Muscle layer of colon (tissue), 2 donors: ENCODE measurements around the gene MDGA2.
A peak's percentile ranks its signal among the peaks of the same experiment; 100 is the strongest.

Source experiments
- H3K27ac ChIP-seq: one replicate; pipeline ENCODE4 v1.7.0; 2013; ENCODE audit warnings: low read depth, mild to moderate bottlenecking, low read length, moderate library complexity
- H3K27me3 ChIP-seq, 2 donors: one replicate each; pipeline ENCODE4 v1.7.0; 2013; ENCODE audit warnings: low read length in 2 of 2, mild to moderate bottlenecking in 2 of 2; ENCODE audit not compliant: insufficient read depth in 2 of 2, control insufficient read depth in 1 of 2
- H3K36me3 ChIP-seq: one replicate; pipeline ENCODE4 v1.7.0; 2013; ENCODE audit warnings: mild to moderate bottlenecking, low read length; ENCODE audit not compliant: insufficient read depth
- H3K4me1 ChIP-seq: one replicate; pipeline ENCODE4 v1.7.0; 2013; ENCODE audit warnings: mild to moderate bottlenecking, low read length; ENCODE audit not compliant: insufficient read depth
- H3K4me3 ChIP-seq, 2 donors: one replicate each; pipeline ENCODE4 v1.7.0; 2013; ENCODE audit warnings: low read length in 2 of 2, low read depth in 1 of 2, mild to moderate bottlenecking in 1 of 2, moderate library complexity in 1 of 2
- H3K9ac ChIP-seq: one replicate; pipeline ENCODE4 v1.7.0; 2013; ENCODE audit warnings: low read length
- H3K9me3 ChIP-seq: one replicate; pipeline ENCODE4 v1.7.0; 2013; ENCODE audit warnings: mild to moderate bottlenecking, low read length
- donor health status: abdominal sarcoma.
- donor health status: Adenocarcinoma of cecum.

Gene MDGA2

DNA sequence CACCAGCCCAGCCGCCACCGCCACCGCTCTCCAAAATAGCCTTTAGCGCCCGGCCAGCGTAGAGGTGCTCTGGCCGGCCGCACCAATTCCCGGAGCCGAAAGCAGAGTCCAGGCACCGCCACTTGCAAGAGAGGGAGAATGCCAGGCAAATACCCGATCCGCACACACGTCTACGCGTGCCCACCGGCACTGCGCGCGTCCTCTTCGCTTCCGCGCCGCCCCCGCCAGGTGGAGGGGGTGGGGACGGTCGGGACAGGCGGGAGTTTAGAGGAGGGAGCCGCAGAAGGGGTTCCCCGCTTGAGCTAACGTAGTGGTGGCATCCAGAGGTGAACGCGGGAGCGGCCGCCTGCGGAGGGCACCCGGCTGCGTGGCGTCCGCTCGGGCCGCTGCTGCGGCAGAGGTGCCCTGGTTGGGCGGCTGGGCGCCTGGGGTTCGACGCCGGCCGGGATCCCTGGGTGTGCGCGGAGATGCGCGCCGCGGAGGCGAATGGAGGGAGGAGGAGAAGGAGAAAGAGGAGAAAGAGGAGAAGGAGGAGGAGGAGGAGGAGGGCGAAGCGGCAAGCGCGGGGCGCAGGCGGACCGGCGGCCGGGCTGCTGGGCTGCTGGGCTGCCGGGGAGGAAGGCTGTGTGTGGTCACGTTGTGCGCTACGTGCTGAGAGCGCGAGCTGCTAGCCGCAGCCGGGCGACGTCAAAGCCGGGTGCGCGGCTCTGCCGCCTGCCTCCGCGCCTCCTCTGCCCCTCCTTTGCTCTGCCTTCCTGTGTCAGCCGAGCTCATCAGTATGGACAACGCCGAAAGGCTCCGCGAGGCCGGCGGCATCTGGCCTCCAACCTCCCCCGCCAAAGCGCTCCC lies at the start of gene MDGA2:
Gene MDGA2, minus strand, starts transcription at position 140 of the 849 bp plus-strand sequence.
- H3K27me3 ChIP-seq, result peaks cover 12 to 32% of the 10 kb centered on the region in 2 donors
- H3K9me3 ChIP-seq, result no peaks in the 10 kb centered on the region
- no peaks in the 10 kb centered on the region for H3K36me3 ChIP-seq
- H3K27ac ChIP-seq, result no peak within 1 kb of the TSS
- H3K4me1 ChIP-seq, result peaks cover 4% of the 10 kb centered on the region
- no peak within 1 kb of the TSS for H3K9ac ChIP-seq
- peak within 1 kb of the TSS; percentile 18 to 38 for H3K4me3 ChIP-seq

DNA sequence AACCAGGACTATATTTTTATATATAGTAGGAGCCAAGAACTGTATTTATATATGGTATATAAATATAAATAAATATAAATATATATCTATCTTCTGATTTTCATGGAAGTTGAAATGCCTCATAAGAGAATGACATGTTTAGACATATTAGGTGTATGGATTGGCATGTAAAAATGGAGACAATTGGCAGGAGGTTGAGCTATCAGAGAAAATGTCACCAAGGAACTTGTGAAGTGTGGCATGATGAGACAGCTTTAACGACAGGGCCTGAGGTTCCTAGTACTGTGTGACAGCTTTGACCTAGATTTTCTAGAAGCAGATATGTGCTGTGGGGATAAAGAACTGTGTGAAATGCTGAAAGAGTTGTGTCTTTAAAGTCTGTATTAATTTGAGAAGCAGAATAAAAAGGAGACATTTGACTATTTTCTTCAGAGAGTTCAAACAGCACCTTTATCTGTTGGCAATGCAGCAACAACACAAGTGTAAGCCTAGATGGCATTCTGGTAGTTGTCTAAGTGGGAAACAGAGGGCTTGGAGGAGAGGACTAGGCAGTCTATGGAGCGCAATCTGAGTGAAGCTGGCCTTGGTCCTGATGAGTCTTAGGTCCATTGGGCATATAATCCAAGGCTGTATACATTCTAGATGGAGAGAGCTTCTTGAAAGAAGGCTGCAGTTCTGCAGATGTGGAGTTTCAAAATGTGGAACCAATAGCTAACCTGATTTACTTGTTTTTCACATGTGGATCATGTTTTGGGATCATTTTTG lies 47.7 kb upstream of the MDGA2 start:
- H3K4me1 ChIP-seq, result no peaks in the 10 kb centered on the region
- H3K9ac ChIP-seq, result no peak overlapping the region
- H3K27ac ChIP-seq, result no peak overlapping the region
- H3K9me3 ChIP-seq, result no peaks in the 10 kb centered on the region
- no peaks in the 10 kb centered on the region for H3K36me3 ChIP-seq
- no peaks in the 10 kb centered on the region for H3K27me3 ChIP-seq
- no peak overlapping the region for H3K4me3 ChIP-seq

- Histone ChIP-seq H3K9me3 (no peaks in the 10 kb centered on the region), H3K9ac (no peak overlapping the region), H3K27me3 (no peaks in the 10 kb centered on the region), H3K4me3 (no peak overlapping the region), H3K27ac (no peak overlapping the region), H3K36me3 (no peaks in the 10 kb centered on the region), H3K4me1 (no peaks in the 10 kb centered on the region)
Observed at GRCh38 chr14:47720281-47720680, 44.9 kb upstream of the MDGA2 start.

DNA sequence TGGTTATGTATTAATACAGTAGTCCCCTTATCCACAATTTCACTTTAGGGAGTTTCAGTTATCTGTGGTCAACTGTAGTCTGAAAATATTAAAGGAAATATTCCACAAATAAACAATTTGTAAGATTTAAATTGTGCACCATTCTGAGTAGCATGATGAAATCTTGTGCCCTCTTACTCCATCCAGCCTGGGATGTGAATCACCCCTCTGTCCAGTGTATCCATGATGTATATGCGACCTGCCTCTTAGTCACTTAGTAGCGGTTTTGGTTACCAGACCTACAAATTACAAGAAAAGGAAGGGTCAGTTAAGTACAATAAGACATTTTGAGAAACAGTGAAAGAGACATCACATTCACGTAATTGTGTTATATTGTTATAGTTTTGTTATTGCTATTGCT lies 39.9 kb upstream of the MDGA2 start:
- H3K27me3 ChIP-seq, result no peaks in the 10 kb centered on the region
- H3K9ac ChIP-seq, result no peak overlapping the region
- H3K9me3 ChIP-seq, result no peaks in the 10 kb centered on the region
- no peaks in the 10 kb centered on the region for H3K36me3 ChIP-seq
- no peaks in the 10 kb centered on the region for H3K4me1 ChIP-seq
- H3K4me3 ChIP-seq, result no peak overlapping the region
- no peak overlapping the region for H3K27ac ChIP-seq

- no peaks in the 10 kb centered on the region for H3K36me3 ChIP-seq
- H3K27ac ChIP-seq, result no peak overlapping the region
- no peak overlapping the region for H3K4me3 ChIP-seq
- H3K27me3 ChIP-seq, result no peaks in the 10 kb centered on the region
- H3K9me3 ChIP-seq, result no peaks in the 10 kb centered on the region
- H3K9ac ChIP-seq, result no peak overlapping the region
- H3K4me1 ChIP-seq, result no peaks in the 10 kb centered on the region
Observed at GRCh38 chr14:47710581-47710980, 35.2 kb upstream of the MDGA2 start.

DNA sequence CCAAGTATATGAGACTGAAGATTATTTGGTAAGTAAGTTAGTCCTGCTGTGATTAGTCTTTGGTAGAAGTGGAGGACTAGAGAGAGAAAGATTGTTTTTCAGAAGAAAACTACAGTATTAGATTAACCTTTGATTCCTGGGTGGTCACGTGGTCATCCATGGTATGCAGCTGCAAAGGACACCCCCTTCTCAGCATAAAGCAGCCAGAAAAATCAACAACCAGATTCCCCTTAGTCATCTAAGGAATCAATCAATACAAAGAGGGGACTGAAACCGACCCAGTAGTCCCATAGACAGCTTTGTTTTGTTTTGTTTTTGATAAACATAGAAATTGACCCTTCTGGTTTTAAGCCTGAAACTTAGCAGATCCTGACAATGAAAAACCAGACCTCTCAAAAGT lies 30.3 kb upstream of the MDGA2 start:
- H3K36me3 ChIP-seq, result no peaks in the 10 kb centered on the region
- no peak overlapping the region for H3K9ac ChIP-seq
- no peaks in the 10 kb centered on the region for H3K27me3 ChIP-seq
- no peaks in the 10 kb centered on the region for H3K4me1 ChIP-seq
- H3K9me3 ChIP-seq, result no peaks in the 10 kb centered on the region
- H3K27ac ChIP-seq, result no peak overlapping the region
- no peak overlapping the region for H3K4me3 ChIP-seq

- no peak overlapping the region for H3K27ac ChIP-seq
- H3K4me3 ChIP-seq, result no peak overlapping the region
- H3K27me3 ChIP-seq, result no peaks in the 10 kb centered on the region
- no peaks in the 10 kb centered on the region for H3K9me3 ChIP-seq
- H3K36me3 ChIP-seq, result no peaks in the 10 kb centered on the region
- H3K4me1 ChIP-seq, result no peaks in the 10 kb centered on the region
- H3K9ac ChIP-seq, result no peak overlapping the region
Observed at GRCh38 chr14:47691829-47692228, 16.4 kb upstream of the MDGA2 start.

- Histone ChIP-seq H3K27me3 (peaks cover 5 to 32% of the 10 kb centered on the region in 2 donors), H3K27ac (no peak overlapping the region), H3K4me1 (peaks cover 4% of the 10 kb centered on the region), H3K36me3 (no peaks in the 10 kb centered on the region), H3K9ac (no peak overlapping the region), H3K4me3 (no peak overlapping the region), H3K9me3 (no peaks in the 10 kb centered on the region)
Observed at GRCh38 chr14:47678993-47679392, 3.6 kb upstream of the MDGA2 start.

- peaks cover 4% of the 10 kb centered on the region for H3K4me1 ChIP-seq
- peaks cover 6 to 32% of the 10 kb centered on the region in 2 donors for H3K27me3 ChIP-seq
- no peak overlapping the region for H3K4me3 ChIP-seq
- H3K9ac ChIP-seq, result no peak overlapping the region
- no peaks in the 10 kb centered on the region for H3K9me3 ChIP-seq
- no peak overlapping the region for H3K27ac ChIP-seq
- no peaks in the 10 kb centered on the region for H3K36me3 ChIP-seq
Observed at GRCh38 chr14:47678157-47678556, 2.8 kb upstream of the MDGA2 start.

GRCh38 chr14:47676315-47676617 lies 861 bp upstream of the MDGA2 start:
- H3K9ac ChIP-seq, result no peak overlapping the region
- no peak overlapping the region for H3K27ac ChIP-seq
- peak overlapping the region in 1 of 2 donors; percentile 38 for H3K4me3 ChIP-seq
- H3K27me3 ChIP-seq, result peaks cover 12 to 32% of the 10 kb centered on the region in 2 donors
- no peaks in the 10 kb centered on the region for H3K36me3 ChIP-seq
- peaks cover 4% of the 10 kb centered on the region for H3K4me1 ChIP-seq
- H3K9me3 ChIP-seq, result no peaks in the 10 kb centered on the region

DNA sequence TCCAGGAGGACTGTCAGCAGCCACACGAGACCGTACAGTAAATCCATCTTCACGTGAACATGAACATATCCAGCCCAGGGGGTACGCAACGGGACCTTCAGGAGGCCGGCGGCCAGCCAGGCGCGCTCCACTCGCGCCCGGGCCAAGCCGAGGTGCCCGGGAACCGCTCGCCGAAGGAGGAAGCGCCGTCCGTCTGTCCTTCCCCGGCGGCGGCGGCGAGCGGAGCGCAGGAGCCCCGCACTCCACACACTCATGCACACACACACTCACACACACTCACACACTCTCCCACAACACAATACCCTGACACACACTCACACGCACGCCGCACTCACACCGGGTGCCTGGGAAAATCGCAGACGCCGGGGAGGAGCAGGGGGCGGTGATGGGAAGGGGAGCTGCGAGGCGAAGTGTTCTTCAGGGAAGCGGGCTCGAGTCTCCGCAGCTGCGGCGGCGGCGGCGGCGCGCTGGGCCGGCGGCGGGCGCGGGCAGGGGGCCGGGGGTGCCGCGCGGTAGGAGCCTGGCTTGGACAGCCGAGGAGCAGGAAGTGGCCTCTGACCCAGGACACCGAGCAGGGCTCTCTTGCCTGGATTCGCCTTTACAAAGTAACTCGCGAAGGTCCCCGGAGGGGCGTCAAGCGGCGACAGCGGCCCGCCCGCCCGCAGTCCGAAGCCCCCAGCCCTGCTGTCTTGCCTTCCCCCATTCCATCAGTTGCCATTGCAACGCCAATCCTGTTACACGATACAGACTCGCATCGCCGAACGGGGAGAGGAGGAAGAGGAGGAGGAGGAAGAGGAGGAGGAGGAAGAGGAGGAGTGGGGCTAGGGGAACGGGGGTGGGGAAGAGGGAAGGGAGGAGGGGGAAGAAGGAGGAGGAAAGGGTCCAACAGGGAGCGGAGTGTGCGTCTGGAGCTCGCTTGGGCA lies 601 bp downstream of the MDGA2 start:
- Histone ChIP-seq H3K4me1 (peaks cover 4% of the 10 kb centered on the region), H3K36me3 (no peaks in the 10 kb centered on the region), H3K4me3 (peak overlapping the region; percentile 18 to 38), H3K27me3 (peaks cover 12 to 32% of the 10 kb centered on the region in 2 donors), H3K9ac (no peak overlapping the region), H3K9me3 (no peaks in the 10 kb centered on the region), H3K27ac (no peak overlapping the region)
